Skin epidermis (tissue), 12 donors: Measurements from ENCODE around the gene MGAT4A.
"Not testable (repeated sequence)": the region's sequence is repeated elsewhere in the genome, so short reads cannot be mapped to it uniquely, and the experiment has no call there.

Experiments
- H3K27ac ChIP-seq, 21 experiments: fragments of 200-600 bp; sonication (generic) in 11 of 21; one replicate each; pipeline ENCODE4 v1.5.0; 2020; ENCODE audit warnings: mild to moderate bottlenecking in 3 of 21, inconsistent platforms in 2 of 21, moderate library complexity in 2 of 21
- H3K4me3 ChIP-seq, 7 experiments: fragments of 200-600 bp; sonication (generic) in 2 of 7; one replicate each; pipeline ENCODE4 v1.5.0; 2020; ENCODE audit warnings: inconsistent platforms in 2 of 7, mild to moderate bottlenecking in 2 of 7, moderate library complexity in 1 of 7

The MGAT4A gene

DNA sequence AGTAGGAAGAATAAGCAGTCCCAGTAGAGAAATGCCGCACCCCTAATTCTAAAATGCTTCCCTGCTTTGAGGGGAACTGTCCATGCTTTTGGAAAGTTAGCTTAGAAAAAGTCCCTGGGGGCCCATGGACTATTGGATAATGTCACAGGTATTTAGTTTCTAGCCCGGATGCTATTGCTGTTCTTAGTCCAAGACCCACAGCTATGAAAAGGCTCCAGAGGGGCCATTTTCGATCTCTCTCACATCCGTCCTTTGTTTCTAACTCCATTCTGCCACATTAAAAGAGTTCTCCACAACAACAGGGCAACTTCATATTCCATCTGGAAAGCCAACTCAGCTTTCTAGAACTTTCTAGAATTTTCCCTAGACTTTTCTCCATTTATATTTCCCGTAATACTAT is 47.2 kb downstream of the MGAT4A start:
- Histone ChIP-seq H3K27ac (no peak overlapping the region), H3K4me3 (no peak overlapping the region)

DNA sequence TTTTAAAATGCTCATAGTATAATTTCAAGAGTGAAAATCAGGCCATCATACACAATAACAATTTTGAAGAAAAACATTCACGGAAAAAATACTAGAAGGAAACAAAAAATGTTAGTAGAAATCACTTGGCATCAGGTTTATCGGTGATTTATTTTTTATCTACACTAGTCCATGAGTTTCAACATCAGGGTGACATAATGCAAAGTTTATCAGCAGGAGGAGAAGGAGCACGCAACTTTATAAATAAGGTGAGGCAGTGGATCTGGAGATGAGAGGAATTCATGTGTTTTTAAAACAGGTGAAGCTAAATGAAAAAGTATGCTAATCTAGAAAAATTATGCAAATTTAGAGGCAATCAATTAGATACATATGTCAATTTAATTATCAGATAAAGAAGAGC is 54.2 kb downstream of the MGAT4A start:
- no peak overlapping the region for H3K27ac ChIP-seq
- H3K4me3 ChIP-seq = no peak overlapping the region

DNA sequence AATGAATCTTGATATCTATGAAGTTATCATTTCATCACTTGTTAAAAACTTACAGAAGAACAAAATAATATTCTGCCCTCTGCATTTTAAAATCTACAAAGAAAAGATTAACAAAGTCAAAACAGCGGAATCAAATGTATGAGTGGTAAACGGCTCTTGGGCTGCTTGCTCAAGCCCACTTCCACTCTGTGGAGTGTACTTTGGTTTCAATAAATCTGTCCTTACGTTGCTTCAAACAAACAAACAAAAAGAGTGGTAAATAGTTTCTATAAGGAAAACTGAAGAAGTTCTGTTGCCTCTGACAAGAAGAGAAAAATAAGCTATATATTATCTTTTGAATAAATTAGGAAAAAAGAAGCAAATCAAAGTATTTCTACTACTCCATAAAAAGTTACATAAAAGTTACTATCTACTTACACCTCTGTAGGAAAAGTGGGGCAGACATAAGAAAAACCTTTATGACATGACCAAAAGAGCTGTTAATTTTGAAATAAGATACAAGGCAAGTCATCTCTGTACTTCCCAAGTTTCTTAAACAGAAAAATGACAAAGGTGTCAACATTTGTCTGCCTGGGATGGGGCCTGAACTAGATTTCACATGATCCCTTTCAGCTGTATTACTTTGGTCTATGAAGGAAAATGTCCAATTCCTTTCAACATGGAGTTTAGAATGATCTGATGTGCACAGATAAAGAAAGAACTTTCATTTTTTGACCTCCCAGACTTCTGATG is 56.5 kb downstream of the MGAT4A start:
- Histone ChIP-seq H3K4me3 (no peak overlapping the region), H3K27ac (no peak overlapping the region)

DNA sequence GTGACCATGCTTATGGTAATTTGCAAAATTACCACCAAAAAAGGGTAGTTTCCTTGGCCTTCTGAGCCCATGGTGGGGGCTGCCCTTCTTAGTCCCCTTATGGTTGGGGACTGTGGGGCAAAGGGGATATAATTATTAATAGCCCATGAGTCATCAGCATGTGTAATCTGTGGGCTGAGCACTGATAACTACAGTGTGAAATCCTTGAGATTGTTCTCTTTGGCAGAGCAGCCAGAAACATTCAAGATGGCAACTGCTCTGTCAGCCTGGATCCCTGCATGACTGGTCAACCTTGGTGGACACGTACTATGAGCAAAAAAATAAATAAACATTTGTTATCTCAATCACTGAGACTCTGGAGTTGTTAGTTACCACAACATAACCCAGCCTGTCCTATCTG is 61.3 kb downstream of the MGAT4A start:
- H3K4me3 ChIP-seq = no peak overlapping the region
- H3K27ac ChIP-seq = no peak overlapping the region

DNA sequence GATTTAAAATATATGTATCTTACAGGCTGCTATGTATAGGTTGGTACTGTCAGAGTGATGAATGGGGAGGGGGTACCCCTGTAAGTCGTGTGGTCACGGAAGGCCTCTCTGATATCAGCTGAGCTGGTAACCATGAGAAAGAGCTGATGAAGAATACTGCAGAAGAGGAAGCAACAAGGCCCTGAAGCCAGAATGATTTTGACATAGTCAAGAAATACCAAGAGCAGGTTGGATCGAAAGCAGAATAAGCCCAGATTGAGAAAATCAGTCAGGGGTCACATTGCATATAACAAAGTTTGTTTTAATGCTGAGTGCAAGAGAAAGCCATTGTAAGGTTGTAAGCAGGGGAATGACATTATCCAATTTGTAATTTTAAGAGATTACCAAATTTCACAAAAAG is 65.3 kb downstream of the MGAT4A start:
- Histone ChIP-seq H3K4me3 (no peak overlapping the region), H3K27ac (peak overlapping the region in 1 of 21 experiments; percentile 87)

DNA sequence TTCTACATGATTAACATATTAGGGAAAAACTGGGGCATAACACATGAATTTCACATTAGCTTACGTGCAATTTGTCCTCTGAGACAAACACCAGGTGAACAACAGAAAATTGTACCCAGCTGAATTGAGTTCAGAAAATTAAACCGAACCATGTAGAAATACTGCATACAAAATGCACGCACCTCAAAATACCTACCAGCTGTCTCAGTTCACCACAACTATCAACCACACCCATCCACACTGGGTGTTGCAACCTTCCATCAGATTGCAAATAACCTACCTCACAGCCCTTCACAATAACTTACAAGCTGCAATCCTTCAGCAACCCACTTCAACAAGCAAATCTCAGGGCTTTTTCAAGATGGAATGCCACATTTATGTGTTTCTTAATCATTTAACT is 66.6 kb downstream of the MGAT4A start:
- H3K27ac ChIP-seq = peak overlapping the region in 5 of 21 experiments; percentile 14 to 87 (median 63)
- no peak overlapping the region for H3K4me3 ChIP-seq

DNA sequence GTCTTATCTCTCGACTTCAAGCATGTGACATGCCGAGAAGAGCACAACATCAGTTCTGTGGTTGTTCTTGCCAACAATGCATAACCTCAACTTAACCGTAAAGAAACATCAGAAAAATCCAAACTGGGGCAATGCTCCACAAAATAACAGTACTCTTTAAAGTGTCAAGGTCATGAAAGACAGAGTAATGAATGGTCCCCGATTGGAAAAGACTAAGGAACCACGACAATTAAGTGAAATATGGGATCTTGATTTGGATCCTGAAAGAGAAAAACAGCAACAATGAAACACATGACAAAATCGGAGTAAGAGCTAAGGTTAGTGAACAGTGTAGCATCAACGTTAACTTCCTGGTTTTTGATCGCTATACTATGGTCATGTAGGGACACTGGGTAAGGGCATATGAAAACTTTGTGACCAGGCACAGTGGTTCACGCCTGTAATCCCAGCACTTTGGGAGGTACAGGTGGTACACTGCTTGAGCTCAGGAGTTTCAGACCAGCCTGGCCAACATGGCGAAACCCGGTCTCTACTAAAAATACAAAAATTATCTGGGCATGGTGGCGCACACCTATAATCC is 67.3 kb downstream of the MGAT4A start:
- peak overlapping the region in 7 of 21 experiments; percentile 14 to 87 (median 39) for H3K27ac ChIP-seq
- H3K4me3 ChIP-seq = no peak overlapping the region

DNA sequence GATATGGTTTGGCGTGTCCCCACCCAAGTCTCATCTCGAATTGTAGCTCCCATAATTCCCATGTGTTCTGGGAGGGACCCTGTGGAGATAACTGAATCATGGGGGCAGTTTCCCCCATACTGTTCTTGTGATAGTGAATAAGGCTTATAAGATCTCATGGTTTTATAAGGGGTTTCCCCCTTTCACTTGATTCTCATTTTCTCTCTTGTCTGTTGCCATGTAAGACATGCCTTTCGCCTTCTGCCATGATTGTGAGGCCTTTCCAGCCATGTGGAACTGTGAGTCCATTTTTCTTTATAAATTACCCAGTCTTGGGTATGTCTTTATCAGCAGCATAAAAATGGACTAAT is 71.5 kb downstream of the MGAT4A start:
- H3K27ac ChIP-seq = peak overlapping the region in 4 of 21 experiments; percentile 41 to 62 (median 50)
- H3K4me3 ChIP-seq = not testable (repeated sequence)

DNA sequence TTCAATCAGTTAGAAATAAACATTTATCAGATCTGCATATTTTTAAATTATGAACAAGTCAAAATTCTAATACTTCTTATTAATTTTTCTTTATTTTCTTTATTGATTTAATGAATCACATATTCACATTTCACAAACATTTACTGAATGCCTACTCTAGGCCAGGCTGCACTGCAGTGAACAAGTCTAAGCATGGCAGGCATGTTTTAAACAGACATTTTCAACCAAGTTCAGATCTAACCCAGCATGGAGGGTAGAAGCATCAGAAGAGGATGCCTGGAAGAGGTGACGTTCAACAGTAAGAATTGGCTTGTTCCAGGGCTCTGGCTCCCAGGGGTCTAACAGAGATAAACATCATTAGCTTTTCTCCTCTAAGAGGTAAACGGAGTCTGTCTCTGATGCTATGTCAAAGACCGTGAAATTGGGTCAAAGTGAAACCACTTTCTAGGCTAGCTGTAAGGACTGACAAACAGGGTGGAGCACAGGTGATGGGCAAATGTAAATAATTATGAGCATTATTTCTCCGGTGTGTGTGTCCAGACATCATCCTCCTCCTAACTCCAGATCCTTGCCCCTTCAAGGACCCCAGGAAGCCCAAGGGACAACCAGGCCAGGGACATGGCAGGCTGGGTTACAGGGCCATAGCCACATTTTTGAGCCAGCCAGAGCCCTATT is 72.0 kb downstream of the MGAT4A start:
- H3K4me3 ChIP-seq = peak overlapping the region in 1 of 7 experiments; percentile 1
- H3K27ac ChIP-seq = peak overlapping the region in 5 of 21 experiments; percentile 38 to 62 (median 47)

DNA sequence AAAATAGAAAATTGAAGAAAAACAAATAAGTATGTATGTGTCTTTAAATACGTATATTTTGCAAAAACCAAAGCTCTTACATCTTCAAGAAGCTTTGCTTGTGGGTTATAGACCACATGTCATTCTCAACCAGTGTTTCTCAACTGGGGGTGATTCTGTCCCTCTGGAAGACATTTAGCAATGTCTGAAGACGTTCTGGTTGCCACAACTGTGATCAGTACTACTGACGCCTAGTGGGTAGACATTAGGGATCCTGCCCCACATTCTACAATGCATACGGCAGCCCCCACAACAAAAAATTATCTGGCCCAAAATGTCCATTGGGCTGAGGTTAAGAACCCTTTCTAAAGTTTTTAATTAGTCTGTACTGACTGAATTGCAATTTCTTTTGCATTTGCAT is 74.1 kb downstream of the MGAT4A start:
- H3K27ac ChIP-seq = peak overlapping the region in 5 of 21 experiments; percentile 7 to 63 (median 24)

DNA sequence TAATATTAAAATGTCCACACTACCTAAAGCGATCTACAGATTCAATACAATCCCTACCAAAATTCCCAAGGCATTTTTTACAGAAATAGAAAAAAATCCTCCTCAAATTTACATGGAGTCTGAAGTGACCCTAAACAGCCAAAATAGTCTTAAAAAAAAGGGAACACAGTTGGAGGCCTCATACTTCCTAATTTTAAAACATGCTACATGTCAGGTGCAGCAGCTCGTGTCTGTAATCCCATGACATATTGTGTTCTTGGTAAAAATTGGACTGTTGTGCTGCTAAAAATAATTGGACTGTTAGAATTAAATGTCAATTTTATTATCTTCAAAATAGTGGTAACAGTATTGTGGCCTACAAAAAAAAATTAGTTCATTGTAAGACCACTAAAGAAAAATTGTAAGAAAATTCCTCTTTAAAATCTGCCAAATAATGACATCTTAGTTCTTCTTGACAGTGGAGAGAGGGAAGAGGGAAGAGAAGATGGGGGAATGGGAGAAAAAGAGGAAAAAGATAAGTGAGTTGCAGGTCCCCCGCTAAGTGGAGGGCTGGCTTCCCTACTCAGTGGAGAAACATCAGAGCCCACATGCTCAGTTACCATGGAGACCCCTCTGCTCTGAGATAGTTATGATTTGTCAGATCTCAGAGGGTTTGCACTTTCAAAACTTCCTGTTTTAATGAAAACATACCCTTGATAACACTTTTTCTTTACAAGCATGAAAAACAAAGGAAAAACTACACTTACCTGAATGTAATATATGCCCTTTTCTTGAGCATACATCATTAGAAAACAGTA is 76.0 kb downstream of the MGAT4A start:
- H3K4me3 ChIP-seq = no peak overlapping the region
- H3K27ac ChIP-seq = peak overlapping the region in 5 of 21 experiments; percentile 2 to 63 (median 33)

More for the DNA sequence above, 74.1 kb downstream of the MGAT4A start:
- H3K4me3 ChIP-seq = no peak overlapping the region

DNA sequence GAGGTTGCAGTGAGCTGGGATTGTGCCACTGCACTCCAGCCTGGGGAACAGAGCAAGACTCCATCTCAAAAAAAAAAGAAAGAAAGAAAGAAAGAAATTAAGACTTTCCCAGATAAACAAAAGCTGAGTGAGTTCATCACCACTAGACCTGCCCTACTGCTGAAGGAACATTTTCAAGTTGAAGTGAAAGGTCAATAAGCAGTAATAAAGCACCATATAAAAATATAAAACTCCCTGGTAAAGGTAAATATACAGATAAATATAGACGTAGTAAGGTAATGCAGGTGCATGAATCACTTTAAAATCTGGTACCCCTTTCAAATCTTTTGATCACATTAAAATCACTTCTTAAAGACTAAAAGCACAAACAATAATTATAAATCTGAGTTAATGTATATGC is 79.9 kb downstream of the MGAT4A start:
- H3K4me3 ChIP-seq = no peak overlapping the region
- no peak overlapping the region for H3K27ac ChIP-seq

DNA sequence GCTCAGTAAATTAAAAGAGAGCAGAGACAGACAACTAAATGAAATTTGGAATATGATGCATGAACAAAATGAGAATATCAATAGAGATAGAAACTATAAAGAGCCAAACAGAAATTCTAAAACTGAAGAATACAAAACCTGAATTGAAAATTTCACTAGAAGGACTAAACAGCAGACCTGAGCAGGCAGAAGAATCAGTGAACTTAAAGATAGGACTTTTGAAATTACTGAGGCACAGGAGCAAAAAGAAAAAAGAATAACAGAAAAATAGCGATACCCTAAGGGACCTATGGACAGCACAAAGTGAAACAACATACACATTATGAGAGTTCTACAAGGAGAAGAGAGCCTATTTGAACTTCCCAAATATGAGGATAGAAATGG is 80.9 kb downstream of the MGAT4A start:
- H3K27ac ChIP-seq = no peak overlapping the region

DNA sequence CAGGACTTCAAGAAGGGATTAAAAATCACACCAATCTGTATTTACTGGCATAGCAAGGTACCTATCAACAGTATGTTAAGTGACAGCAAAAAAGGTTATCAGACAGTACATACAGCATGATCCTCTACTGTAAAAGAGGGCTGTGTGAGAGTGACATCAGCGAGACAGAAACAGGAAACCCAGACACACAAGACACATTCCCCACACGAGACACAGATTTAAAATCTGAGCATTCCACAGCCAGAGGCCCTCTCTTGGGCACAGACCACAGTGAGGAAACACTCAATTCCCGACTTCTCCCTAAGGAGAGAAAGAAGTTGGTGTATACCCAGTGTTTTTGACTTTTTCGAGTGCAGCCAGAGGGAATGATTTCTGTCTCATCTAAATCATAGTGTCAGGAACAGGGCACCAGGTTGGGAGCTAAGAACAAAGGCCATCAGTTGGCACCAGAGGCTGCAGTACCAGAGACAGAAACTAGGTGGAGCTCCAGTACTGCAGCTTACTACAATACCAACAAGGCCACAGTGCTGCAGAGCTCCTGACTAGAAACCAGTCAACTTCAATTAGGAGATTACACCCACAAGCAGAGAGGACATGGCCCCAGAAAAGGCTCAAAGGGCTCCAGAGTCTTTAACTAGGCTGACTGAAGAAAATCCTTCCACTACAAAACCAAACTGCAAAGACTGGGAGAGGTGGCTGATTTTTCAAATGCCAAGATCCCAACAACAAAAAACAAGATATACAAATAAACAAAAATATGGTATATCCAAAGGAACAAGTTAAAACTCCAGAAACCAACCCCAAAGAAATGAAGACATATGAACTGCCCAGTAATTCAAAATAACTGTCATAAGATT is 81.6 kb downstream of the MGAT4A start:
- Histone ChIP-seq H3K27ac (no peak overlapping the region), H3K4me3 (no peak overlapping the region)

More for the DNA sequence above, 80.9 kb downstream of the MGAT4A start:
- no peak overlapping the region for H3K4me3 ChIP-seq

DNA sequence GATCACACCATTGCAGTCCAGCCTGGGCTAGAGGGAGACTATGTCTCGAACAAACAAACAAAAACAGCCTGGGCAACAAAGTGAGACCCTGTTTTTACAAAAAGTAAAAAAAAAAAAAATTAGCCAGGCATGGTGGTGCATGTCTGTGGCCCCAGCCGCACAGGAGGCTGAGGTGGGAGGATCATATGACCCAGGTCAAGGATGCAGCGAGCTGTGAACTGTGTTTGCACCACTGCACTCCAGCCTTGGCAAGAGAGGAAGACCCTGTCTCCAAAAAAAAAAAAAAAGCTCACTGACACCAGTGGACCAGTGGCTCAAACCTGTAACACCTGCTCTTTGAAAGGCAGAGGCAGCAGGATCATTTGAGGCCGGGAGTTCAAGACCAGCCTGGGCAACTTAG is 82.5 kb downstream of the MGAT4A start:
- Histone ChIP-seq H3K4me3 (no peak overlapping the region), H3K27ac (no peak overlapping the region)

DNA sequence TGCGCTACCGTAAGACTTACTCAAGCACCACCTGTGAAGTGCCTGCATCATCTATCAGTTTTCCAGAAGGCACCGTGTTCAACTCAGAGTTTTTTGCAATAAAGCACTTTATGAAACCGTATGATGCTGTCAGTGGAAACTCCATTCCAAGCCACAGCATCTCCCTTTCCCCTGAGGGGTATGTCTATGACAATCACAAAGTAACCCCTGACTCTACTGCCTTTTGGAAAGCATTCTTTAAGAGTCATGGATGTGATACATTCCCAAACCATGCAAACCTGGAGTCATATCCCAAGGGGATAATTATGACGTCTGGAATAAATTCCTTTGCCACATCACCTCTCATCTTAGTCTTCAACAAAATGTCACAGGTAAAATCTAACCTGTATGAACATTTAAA is 83.3 kb downstream of the MGAT4A start:
- Histone ChIP-seq H3K27ac (no peak overlapping the region), H3K4me3 (no peak overlapping the region)

DNA sequence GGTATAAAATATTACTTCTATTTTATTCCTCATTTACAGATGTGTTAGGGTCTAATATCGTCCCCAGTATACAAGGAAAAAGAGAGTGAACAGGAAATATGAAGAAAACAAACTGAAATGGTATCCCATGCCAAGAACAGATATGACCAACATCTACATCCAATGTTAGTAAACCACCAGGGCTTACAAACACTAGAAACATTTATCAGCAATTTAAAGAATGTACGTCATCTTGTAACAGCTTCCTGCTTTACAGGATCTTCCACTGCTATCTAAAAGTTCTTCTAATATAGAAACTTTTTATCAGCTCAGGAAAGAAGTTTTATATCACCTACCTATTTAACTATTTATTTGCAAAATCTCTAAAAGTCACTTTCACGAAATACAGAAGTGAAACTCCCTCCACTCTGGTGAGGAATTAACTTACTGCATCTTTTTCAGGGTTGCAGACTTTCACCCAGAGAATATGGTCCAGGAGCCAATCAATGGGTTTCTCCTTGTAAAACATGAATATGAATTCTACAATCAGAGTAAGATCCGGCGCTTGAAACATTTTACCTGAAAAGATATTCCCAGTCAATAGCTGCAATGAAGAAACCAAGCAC is 87.3 kb downstream of the MGAT4A start:
- H3K4me3 ChIP-seq = no peak overlapping the region
- H3K27ac ChIP-seq = no peak overlapping the region

DNA sequence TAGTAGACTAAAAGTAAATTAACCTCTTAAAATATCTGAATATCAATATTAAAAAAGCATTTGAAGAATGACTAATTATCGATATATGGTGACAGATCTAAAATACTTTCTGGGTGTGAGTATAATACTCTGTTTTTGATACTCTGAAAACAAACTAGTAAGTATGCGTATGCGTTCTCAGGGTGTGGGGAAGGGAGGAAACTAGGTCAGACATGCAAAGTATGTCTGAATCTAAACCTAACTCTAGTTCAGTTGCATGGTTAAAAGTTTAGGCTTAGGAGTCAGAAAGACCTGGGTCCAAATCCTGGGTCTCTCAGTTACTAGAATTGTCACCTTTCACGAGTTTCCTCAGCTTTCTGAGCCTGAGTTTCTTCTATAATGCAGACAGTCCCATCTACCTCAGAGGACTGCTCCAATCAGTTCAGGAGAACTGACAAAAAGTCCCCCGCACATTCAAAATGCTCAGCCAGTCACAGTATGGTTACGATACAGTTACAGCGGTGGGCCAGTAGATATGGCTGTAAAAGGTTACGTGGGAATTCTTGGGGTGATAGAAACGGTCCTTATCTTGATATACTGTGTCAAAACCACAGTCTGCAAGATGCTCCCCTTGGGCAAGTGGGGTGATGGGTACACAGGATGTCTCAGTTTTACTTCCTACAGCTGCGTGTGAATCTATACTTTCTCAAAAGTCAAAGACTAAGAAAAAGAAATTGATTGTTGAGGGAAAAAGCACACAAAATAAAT is 93.4 kb downstream of the MGAT4A start:
- peak overlapping the region in 4 of 21 experiments; percentile 33 to 74 (median 38) for H3K27ac ChIP-seq
- no peak overlapping the region for H3K4me3 ChIP-seq
